Cerebellar nuclear complex (tissue), 1 donor: ENCODE data around the gene TUBGCP6.
"Not testable (repeated sequence)": the region's sequence is repeated elsewhere in the genome, so short reads cannot be mapped to it uniquely, and the experiment has no call there.

Experiments used
- DNase-seq, 2 experiments: peaks; one replicate each; lab custom pipeline; 2025; lab: John Stamatoyannopoulos, UW

TUBGCP6 gene

GRCh38 chr22:50209893-50210292, 34.9 kb downstream of the TUBGCP6 start:
- DNase-seq: peak in 1 of 2 experiments; percentile 48

GRCh38 chr22:50208939-50209892, 35.6 kb downstream of the TUBGCP6 start:
- DNase-seq: no peak

GRCh38 chr22:50208430-50208938, 36.3 kb downstream of the TUBGCP6 start:
- no peak for DNase-seq

- DNase-seq: no peak
Measured at GRCh38 chr22:50207383-50208140, 37.3 kb downstream of the TUBGCP6 start.

GRCh38 chr22:50206599-50206998, 38.2 kb downstream of the TUBGCP6 start:
- DNase-seq: no peak

- no peak for DNase-seq
Measured at GRCh38 chr22:50205781-50206569, 38.8 kb downstream of the TUBGCP6 start.

- not testable (repeated sequence) for DNase-seq
Measured at GRCh38 chr22:50204998-50205397, 39.8 kb downstream of the TUBGCP6 start.

- no peak for DNase-seq
Measured at GRCh38 chr22:50204571-50204970, 40.3 kb downstream of the TUBGCP6 start.

GRCh38 chr22:50203288-50203687, 41.5 kb downstream of the TUBGCP6 start:
- DNase-seq: no peak

GRCh38 chr22:50202130-50202666, 42.6 kb downstream of the TUBGCP6 start:
- no peak for DNase-seq

- DNase-seq: no peak
Measured at GRCh38 chr22:50201191-50202129, 43.4 kb downstream of the TUBGCP6 start.

- DNase-seq: peak; percentile 33 to 45
Measured at GRCh38 chr22:50200461-50201190, 44.2 kb downstream of the TUBGCP6 start, which contains the start of gene SELENOO. TSS of gene SELENOO (plus strand) at chr22:50201011. CDS start at chr22:50201037, 26 bp downstream.

- no peak for DNase-seq
Measured at GRCh38 chr22:50199829-50200460, 44.9 kb downstream of the TUBGCP6 start.

- DNase-seq: peak in 1 of 2 experiments; percentile 55
Measured at GRCh38 chr22:50199251-50199721, 45.5 kb downstream of the TUBGCP6 start.

GRCh38 chr22:50198624-50199017, 46.2 kb downstream of the TUBGCP6 start:
- no peak for DNase-seq

GRCh38 chr22:50197856-50198623, 46.8 kb downstream of the TUBGCP6 start:
- DNase-seq: no peak

- no peak for DNase-seq
Measured at GRCh38 chr22:50197000-50197800, 47.6 kb downstream of the TUBGCP6 start.
